ENCODE measurements around the gene HYLS1.
A peak's percentile ranks its signal among the peaks of the same experiment; 100 is the strongest.

HYLS1 gene

GRCh38 chr11:125921042-125921441 lies 33.6 kb downstream of the HYLS1 start:
- TF ChIP-seq, protein P1, sequence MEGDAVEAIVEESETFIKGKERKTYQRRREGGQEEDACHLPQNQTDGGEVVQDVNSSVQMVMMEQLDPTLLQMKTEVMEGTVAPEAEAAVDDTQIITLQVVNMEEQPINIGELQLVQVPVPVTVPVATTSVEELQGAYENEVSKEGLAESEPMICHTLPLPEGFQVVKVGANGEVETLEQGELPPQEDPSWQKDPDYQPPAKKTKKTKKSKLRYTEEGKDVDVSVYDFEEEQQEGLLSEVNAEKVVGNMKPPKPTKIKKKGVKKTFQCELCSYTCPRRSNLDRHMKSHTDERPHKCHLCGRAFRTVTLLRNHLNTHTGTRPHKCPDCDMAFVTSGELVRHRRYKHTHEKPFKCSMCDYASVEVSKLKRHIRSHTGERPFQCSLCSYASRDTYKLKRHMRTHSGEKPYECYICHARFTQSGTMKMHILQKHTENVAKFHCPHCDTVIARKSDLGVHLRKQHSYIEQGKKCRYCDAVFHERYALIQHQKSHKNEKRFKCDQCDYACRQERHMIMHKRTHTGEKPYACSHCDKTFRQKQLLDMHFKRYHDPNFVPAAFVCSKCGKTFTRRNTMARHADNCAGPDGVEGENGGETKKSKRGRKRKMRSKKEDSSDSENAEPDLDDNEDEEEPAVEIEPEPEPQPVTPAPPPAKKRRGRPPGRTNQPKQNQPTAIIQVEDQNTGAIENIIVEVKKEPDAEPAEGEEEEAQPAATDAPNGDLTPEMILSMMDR (IDR thresholded peaks at IDR 0.05; ENCODE audit: insufficient read depth, low read depth, low read length, missing control alignments): no peak
- H3K4me3 ChIP-seq (ENCODE audit: low read depth, low read length): no peak overlapping the region
- DNase-seq (ENCODE audit: low read depth): no peak

- no peak overlapping the region for H3K4me3 ChIP-seq (ENCODE audit: low read depth, low read length)
- no peak for DNase-seq (ENCODE audit: low read depth)
- TF ChIP-seq, protein P1 (IDR thresholded peaks at IDR 0.05; ENCODE audit: insufficient read depth, low read depth, low read length, missing control alignments): no peak
Observed at GRCh38 chr11:125922156-125922555, 34.7 kb downstream of the HYLS1 start.

DNA sequence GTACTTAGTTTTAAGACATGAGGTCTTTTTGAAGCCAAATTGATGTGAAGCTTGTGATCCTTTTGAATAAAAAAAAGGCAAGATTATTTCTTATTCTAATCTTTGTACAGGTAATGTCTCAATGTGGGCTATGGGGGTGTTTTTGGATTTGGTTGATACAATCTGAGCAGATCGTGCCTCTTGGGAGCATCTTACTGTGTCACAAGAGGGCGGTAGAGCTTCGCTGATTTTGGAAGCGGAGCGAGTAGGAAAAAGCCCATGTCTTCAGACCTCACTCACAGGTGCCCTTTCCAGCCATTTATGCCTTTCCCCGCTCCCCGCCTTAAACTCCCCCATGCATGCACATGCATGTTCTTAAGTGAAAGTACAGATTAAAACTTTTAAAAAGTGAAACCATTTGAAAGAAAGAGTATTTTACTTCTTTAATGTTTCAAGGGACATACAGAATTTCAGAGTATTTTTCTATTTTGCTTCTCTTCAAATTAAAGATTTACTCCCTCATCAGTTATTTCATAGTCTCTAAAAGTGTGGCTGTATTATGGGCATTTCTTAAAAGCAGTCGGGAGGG lies 35.6 kb downstream of the HYLS1 start:
- peak; percentile 75 for DNase-seq (ENCODE audit: low read depth)
- H3K4me3 ChIP-seq (ENCODE audit: low read depth, low read length): no peak overlapping the region
- TF ChIP-seq, protein P1 (IDR thresholded peaks at IDR 0.05; ENCODE audit: insufficient read depth, low read depth, low read length, missing control alignments): peak; percentile 75

DNA sequence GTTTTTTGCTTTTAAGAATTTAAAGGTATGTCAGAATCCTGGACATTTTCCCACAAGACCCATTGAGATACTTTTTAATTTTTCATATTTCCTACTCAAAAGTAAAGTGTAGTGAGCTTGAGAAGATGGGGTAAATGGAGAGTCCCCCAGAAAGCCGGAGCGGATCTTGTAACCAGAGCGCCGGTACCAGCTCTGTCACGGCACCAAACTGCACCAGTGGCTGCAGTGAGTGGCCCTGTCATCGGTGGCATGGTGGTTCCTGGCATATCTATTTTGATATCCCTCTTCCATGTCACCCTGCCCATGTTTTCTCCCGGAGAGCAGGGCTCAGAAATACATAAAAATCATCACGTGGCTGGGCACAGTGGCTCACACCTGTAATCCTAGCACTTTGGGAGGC lies 36.2 kb downstream of the HYLS1 start:
- TF ChIP-seq, protein P1 (IDR thresholded peaks at IDR 0.05; ENCODE audit: insufficient read depth, low read depth, low read length, missing control alignments): no peak
- no peak for DNase-seq (ENCODE audit: low read depth)
- no peak overlapping the region for H3K4me3 ChIP-seq (ENCODE audit: low read depth, low read length)

DNA sequence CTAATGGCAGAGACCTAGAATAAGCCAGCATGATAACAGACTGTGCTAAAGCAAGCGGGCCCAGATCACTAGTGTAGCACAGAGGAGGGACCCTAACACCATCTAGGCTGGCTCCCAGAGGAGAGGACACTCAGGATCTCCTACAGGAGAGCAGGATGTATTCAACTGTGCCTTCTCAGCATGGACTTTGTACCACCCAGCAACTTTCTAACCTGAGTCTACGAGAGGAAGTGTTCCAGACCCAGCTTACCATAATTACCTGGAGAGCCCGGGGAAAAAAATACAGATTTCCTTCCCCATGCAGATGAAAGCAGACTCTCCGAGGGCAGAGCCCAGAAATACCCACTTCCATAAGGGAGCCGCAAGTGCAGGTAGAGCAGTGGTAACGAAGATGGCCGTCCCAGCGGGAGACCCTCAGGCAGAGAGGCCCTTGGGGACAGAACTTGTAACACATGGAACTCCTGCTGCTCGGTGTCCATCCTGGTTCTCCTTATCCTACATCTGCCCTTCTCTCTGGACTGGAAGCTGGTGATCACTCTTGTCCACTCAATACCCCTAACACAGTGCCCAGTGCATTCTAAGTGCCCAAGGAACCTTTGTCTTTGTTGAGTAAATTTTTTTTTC lies 37.0 kb downstream of the HYLS1 start:
- H3K4me3 ChIP-seq (ENCODE audit: low read depth, low read length): no peak overlapping the region
- TF ChIP-seq, protein P1 (IDR thresholded peaks at IDR 0.05; ENCODE audit: insufficient read depth, low read depth, low read length, missing control alignments): no peak
- no peak for DNase-seq (ENCODE audit: low read depth)

DNA sequence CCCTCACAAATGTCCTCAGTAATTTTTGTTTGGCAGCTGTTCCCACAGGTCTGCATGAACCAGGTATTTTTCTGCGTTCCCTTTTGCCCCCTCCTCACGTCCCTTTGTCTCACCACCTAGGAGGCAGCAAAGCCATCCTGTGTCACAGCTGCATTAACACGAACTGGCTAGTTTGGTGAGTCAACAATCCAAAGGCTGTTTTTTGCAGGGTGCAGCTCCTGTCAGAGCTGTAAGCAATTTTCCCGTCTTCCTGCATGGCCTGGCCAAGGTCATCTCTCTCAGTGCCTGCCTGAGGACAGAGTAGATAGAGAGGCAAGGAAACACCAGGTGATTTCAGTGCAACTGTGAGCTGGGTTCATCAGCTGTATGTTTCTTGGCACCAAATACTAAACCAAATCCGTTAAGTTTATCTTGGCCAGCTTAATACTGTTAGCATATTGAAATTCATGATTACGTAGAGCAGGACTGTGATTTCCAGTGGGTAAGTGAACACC lies 37.8 kb downstream of the HYLS1 start:
- DNase-seq (ENCODE audit: low read depth): no peak
- H3K4me3 ChIP-seq (ENCODE audit: low read depth, low read length): no peak overlapping the region
- TF ChIP-seq, protein P1 (IDR thresholded peaks at IDR 0.05; ENCODE audit: insufficient read depth, low read depth, low read length, missing control alignments): no peak

- H3K4me3 ChIP-seq (ENCODE audit: low read depth, low read length): no peak overlapping the region
- TF ChIP-seq, protein P1 (IDR thresholded peaks at IDR 0.05; ENCODE audit: insufficient read depth, low read depth, low read length, missing control alignments): no peak
- DNase-seq (ENCODE audit: low read depth): no peak
Observed at GRCh38 chr11:125925804-125926203, 38.3 kb downstream of the HYLS1 start.
